ENCODE measurements around the gene SULT1A2. TPM values are rescaled to one million over a fixed set of nuclear protein-coding genes. Genes with fewer than 3 reads are reported as not detected.

The SULT1A2 gene
- total RNA-seq, 1 experiment from 2014 or later: not detected

- in situ Hi-C loops (cut with HindIII; ENCODE audit: low pct_unique_long_range_greater_than_20kb, low sequenced_read_pairs): no loop called here
- Histone ChIP-seq H3K36me3 (ENCODE audit: control insufficient read depth, insufficient read depth, low read length) (no peaks in the 10 kb centered on the region), H3K4me3 (ENCODE audit: low read depth in 2 of 2, low read length in 2 of 2) (no peak overlapping the region), H3K27ac (ENCODE audit: low read length) (no peak overlapping the region), H3K27me3 (ENCODE audit: control insufficient read depth, insufficient read depth, low read length) (no peaks in the 10 kb centered on the region), H3K9me3 (ENCODE audit: control insufficient read depth, insufficient read depth, low read depth, low read length) (no peaks in the 10 kb centered on the region), H3K4me1 (ENCODE audit: control insufficient read depth, insufficient read depth, low read length) (peaks cover 6% of the 10 kb centered on the region)
- TF ChIP-seq REST (IDR thresholded peaks at IDR 0.05; ENCODE audit: insufficient read depth in 1 of 2, low read depth in 2 of 2, low read length in 1 of 2): no peak
- TF ChIP-seq SIN3A (IDR thresholded peaks at IDR 0.05; ENCODE audit: borderline replicate concordance, insufficient read depth, low read depth, low read length): no peak
- TF ChIP-seq POLR2AphosphoS5 (IDR thresholded peaks at IDR 0.05; ENCODE audit: low read depth, low read length): no peak
- TF ChIP-seq CTCF (IDR thresholded peaks at IDR 0.05): no peak
- TF ChIP-seq TCF7L2 (IDR thresholded peaks at IDR 0.05; ENCODE audit: low read depth, low read length): no peak
- ATAC-seq: no peak
- BruUV-seq (replicated peaks): no TSS peak
- ChIA-PET CTCF (no interaction called here), POLR2A (no interaction called here)
- no peak for DNase-seq (ENCODE audit: low read depth, low spot score)
- intact Hi-C loops (cut with micrococcal nuclease; ENCODE audit: unreplicated experiment): no loop called here
Observed at GRCh38 chr16:28555561-28555960, 41.3 kb downstream of the SULT1A2 start.

- Histone ChIP-seq H3K4me1 (ENCODE audit: control insufficient read depth, insufficient read depth, low read length) (peaks cover 6% of the 10 kb centered on the region), H3K36me3 (ENCODE audit: control insufficient read depth, insufficient read depth, low read length) (no peaks in the 10 kb centered on the region), H3K9me3 (ENCODE audit: control insufficient read depth, insufficient read depth, low read depth, low read length) (no peaks in the 10 kb centered on the region), H3K27me3 (ENCODE audit: control insufficient read depth, insufficient read depth, low read length) (no peaks in the 10 kb centered on the region), H3K4me3 (ENCODE audit: low read depth in 2 of 2, low read length in 2 of 2) (peak overlapping the region; percentile 59 to 63), H3K27ac (ENCODE audit: low read length) (peak overlapping the region; percentile 92)
- ChIA-PET CTCF (interaction anchor here (1.0 kb wide), 1 partner anchor 61 kb away, joined by 3 read pairs; no protein-coding TSS in a partner anchor), POLR2A (no interaction called here)
- ATAC-seq (0 out of 2 replicates have a peak, but pooled peaks have one; percentile 2), DNase-seq (ENCODE audit: low read depth, low spot score) (no peak)
- in situ Hi-C loops (cut with HindIII; ENCODE audit: low pct_unique_long_range_greater_than_20kb, low sequenced_read_pairs): no loop called here
- BruUV-seq (replicated peaks): TSS peak; percentile 80
- TF ChIP-seq REST (IDR thresholded peaks at IDR 0.05; ENCODE audit: insufficient read depth in 1 of 2, low read depth in 2 of 2, low read length in 1 of 2) (no peak), SIN3A (IDR thresholded peaks at IDR 0.05; ENCODE audit: borderline replicate concordance, insufficient read depth, low read depth, low read length) (no peak), CTCF (IDR thresholded peaks at IDR 0.05) (no peak), TCF7L2 (IDR thresholded peaks at IDR 0.05; ENCODE audit: low read depth, low read length) (no peak)
- intact Hi-C loops (cut with micrococcal nuclease; ENCODE audit: unreplicated experiment): no loop called here
Observed at GRCh38 chr16:28554634-28555423, 42.0 kb downstream of the SULT1A2 start.

All from Panc1 (cell line).